Thymus (tissue), 11 donors: ENCODE data around the gene MGLL. TPM values are rescaled to one million over a fixed set of nuclear protein-coding genes. Genes with fewer than 3 reads are reported as not detected.
A peak's percentile ranks its signal among the peaks of the same experiment; 100 is the strongest.

Experiments used
- DNase-seq, 9 donors: peaks; one replicate each; pipeline ENCODE4 v3.0.0-alpha.2; 2013; ENCODE audit warnings: low spot score in 9 of 9, low read depth in 6 of 9, missing footprints in 1 of 9
- H3K27ac ChIP-seq, 2 donors: one replicate each; pipeline ENCODE4 v1.5.1; 2013; ENCODE audit warnings: control low read depth in 1 of 2, low read depth in 1 of 2, low read length in 1 of 2, mild to moderate bottlenecking in 1 of 2, moderate library complexity in 1 of 2
- H3K27me3 ChIP-seq, 2 donors: one replicate each; pipeline ENCODE4 v1.5.1; 2013; ENCODE audit warnings: low read length in 1 of 2; ENCODE audit not compliant: control insufficient read depth in 2 of 2, insufficient read depth in 1 of 2
- H3K36me3 ChIP-seq, 2 donors: one replicate each; pipeline ENCODE4 v1.5.1; 2013; ENCODE audit warnings: low read length in 1 of 2, mild to moderate bottlenecking in 1 of 2, moderate library complexity in 1 of 2; ENCODE audit not compliant: control insufficient read depth in 2 of 2, insufficient read depth in 2 of 2
- H3K4me1 ChIP-seq, 2 donors: one replicate each; pipeline ENCODE4 v1.5.1; 2013; ENCODE audit warnings: low read length in 2 of 2; ENCODE audit not compliant: control insufficient read depth in 2 of 2, insufficient read depth in 2 of 2
- H3K4me3 ChIP-seq, 2 donors: one replicate each; pipeline ENCODE4 v1.5.1; 2013; ENCODE audit warnings: low read length in 2 of 2, control low read depth in 1 of 2, mild to moderate bottlenecking in 1 of 2
- H3K9me3 ChIP-seq, 2 donors: one replicate each; pipeline ENCODE4 v1.5.1; 2013; ENCODE audit warnings: low read length in 1 of 2, mild to moderate bottlenecking in 1 of 2; ENCODE audit not compliant: control insufficient read depth in 2 of 2, insufficient read depth in 1 of 2
- WGBS: extraction: QIAGEN DNeasy Blood & Tissue Kit; methylation state at CpG from one replicate; pipeline ENCODE4 v1.1.7; 2013; 5-methylcytosine and 5-hydroxymethylcytosine counted together
- polyA plus RNA-seq: library from polyadenylated mRNA; stranded (reverse); fragments of 200-250 nt; gene quantifications from one replicate; pipeline ENCODE4 v1.2.3, GENCODE V29; 2013
- total RNA-seq: library from RNA; stranded (reverse); fragments of 120-200 nt; gene quantifications from one replicate; pipeline ENCODE4 v1.2.4, GENCODE V29; 2013
- donor health status: healthy.

The MGLL gene
- total and polyA plus RNA-seq, 2 donors, result 5.4 to 15.2 TPM

DNA sequence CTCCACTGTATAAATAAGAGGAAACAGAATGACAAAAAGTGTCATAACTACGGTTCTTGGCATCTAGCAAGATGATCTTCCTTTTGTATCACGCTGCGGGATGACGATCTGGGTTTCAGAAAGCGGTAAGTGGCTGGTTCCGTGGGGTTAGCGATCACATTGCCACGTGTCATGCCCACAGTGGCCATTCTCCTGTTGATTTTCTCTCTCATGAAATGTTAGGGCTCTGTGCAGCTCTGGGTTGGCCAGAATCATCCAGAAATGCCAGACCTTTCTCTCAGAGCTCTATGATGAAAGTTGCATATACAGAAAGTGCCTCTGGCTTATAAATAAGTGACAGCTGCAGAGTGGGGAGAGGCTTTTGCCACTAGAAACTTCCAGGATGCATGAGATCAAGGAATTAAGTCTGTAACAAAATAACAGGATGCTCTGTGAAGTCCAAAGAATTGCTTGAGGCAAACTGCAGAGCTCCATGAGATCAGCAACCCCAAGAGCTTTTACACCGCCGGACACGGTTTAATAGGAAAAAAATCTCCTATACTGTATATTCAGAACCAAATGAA is 78.0 kb downstream of the MGLL start:
- H3K4me3 ChIP-seq, result no peak overlapping the region
- H3K4me1 ChIP-seq, result peaks cover 0 to 18% of the 10 kb centered on the region in 2 donors
- no peak for DNase-seq
- no peak overlapping the region for H3K27ac ChIP-seq
- H3K36me3 ChIP-seq, result no peaks in the 10 kb centered on the region
- H3K27me3 ChIP-seq, result no peaks in the 10 kb centered on the region
- 89% methylated on average over 11 of the region's 11 CpGs for WGBS
- H3K9me3 ChIP-seq, result no peaks in the 10 kb centered on the region

DNA sequence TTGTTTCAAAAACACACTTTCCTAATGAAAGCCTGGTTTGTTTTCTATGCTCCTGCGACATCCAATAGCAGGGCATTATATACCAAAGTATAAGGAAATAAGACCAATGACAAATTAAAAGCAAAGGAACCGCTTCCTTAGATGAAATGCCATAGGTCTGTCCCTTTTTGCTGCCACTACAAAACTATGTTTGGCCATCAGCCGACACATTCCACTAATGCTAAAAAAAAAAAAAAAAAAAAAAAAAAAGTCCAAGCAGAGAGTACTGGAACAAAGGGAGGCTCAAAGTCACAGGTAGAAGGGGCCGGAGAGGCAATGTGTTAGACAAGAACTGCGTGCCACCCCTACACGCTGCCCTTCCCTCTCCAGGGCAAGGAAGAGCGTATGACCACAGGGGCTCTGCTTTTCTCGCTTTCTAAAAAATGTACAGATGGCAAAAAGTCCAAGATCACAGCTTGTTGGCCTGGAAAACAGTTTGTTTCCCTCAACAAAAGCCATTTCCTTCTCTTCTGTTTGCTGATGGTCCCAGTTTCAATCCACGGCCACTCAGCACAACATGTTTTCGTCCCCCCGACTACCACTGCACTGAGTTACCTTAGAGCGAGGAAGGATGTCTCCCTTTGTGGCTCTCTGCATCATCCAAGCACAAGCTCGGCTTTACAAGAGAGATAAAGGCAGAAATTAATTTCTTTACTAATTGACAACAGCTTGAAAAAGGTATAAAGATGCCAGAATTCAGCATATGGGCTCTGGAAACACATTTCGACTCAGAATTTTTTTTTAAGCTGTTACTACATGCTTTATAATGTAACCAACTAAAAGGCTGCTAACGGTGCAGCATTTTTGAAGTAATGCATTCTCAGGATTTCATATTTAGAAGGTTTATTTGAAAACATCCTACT is 78.7 kb downstream of the MGLL start:
- no peak for DNase-seq
- H3K36me3 ChIP-seq, result no peaks in the 10 kb centered on the region
- H3K27ac ChIP-seq, result no peak overlapping the region
- no peak overlapping the region for H3K4me3 ChIP-seq
- WGBS, result 96% methylated on average over 15 of the region's 15 CpGs
- H3K27me3 ChIP-seq, result no peaks in the 10 kb centered on the region
- H3K9me3 ChIP-seq, result no peaks in the 10 kb centered on the region
- H3K4me1 ChIP-seq, result peaks cover 0 to 25% of the 10 kb centered on the region in 2 donors

DNA sequence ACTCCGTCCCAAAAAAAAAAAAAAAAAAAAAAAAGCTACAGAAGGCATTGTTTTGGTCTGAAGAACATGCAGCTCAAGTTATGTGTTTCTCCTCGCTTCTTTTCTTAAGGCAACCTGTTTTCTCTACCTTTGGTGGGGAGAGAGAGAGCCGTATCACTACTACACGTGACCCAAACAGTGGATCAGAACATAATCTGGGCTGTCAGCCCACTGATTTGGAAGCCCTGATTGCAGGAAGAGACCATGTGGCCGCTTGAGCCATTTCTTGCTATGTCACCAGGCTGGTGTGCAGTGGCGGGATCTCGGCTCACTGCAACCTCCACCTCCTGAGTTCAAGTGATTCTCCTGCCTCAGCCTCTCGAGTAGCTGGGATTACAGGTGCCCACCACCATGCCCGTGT is 79.7 kb downstream of the MGLL start:
- peaks cover 5 to 29% of the 10 kb centered on the region in 2 donors for H3K4me1 ChIP-seq
- no peak overlapping the region for H3K4me3 ChIP-seq
- DNase-seq, result no peak
- no peaks in the 10 kb centered on the region for H3K36me3 ChIP-seq
- 98% methylated on average over 9 of the region's 9 CpGs for WGBS
- H3K27ac ChIP-seq, result no peak overlapping the region
- H3K9me3 ChIP-seq, result no peaks in the 10 kb centered on the region
- no peaks in the 10 kb centered on the region for H3K27me3 ChIP-seq

DNA sequence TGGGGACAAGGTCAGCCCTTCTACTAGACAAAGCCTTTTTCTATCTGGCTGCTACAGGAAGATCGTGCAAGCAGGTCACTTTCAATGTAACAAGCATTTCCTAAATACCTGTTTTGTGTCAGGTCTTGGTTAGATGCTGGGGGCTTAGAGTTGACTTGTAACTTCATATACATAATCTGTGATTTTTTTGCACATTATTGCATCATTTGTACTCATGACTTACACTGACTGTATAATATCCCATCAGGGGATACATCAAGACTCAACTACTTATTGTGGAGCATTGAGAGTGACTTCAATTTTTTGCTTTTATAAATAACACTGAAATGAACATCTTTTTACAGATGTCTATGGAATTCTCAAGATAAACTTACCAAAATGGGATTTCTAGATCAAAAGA is 80.6 kb downstream of the MGLL start:
- no peaks in the 10 kb centered on the region for H3K27me3 ChIP-seq
- H3K4me1 ChIP-seq, result peaks cover 5 to 22% of the 10 kb centered on the region in 2 donors
- no peak overlapping the region for H3K27ac ChIP-seq

DNA sequence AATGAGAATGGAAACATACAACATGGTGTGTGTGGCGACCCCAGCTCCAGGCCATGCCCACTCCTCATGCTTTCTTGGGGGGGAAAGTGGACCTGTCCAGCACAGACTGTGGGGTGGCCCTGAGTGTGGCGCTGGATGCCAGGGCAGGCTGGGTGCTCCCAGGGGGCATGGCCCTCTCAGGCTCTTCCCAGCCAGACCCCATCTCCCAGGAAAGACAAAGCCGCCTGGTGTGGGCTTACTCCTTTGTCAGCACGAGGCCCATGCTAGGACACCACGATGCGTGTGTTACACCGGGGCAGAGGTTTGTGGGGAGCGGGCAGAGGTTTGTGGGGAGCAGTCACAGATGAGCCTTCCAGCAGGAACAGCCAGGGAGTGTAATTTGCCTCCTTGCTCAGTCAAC is 81.1 kb downstream of the MGLL start:
- WGBS, result 98% methylated on average over 8 of the region's 8 CpGs
- no peak overlapping the region for H3K27ac ChIP-seq
- DNase-seq, result no peak

More for the DNA sequence above, 80.6 kb downstream of the MGLL start:
- Histone ChIP-seq H3K9me3 (no peaks in the 10 kb centered on the region), H3K4me3 (no peak overlapping the region), H3K36me3 (no peaks in the 10 kb centered on the region)
- no peak for DNase-seq
- 98% methylated on average over 1 of the region's 1 CpG for WGBS

DNA sequence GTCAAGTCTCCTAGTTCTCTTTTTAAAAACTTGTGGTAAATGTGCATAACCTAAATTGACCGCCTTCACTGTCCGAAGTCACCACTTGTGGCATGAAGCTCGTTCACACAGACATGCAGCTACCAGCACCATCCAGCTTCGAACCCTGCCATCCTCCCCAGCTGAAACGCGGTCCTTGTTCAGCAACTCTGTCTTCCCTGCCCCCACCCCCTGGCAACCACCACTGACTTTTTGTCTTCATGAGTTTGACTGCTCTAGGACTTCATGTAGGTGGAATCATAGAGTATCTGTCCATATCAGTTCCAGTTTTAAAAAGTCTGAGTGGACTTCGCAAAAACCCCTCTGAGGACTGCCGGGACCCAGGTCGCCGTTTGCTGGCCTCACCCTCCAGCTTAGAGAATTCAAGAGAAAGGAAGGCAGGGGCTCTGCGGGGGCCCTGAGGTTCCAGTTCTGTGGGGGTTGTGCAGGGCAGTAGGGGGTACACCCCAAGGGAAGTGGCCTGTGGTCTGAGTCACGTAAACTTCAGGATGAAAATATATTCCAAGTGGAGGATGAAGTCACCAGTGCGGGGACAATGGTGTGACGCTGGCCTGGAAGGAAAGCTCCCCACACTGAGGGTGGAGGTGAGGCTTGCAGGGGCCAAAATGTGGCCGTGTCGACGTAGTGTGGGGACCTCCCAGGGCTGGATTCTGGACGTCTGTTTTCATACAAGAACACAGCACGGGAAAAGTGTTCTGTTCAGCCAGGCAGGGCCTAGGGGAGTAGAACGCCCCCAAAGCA is 82.0 kb downstream of the MGLL start:
- DNase-seq, result no peak
- no peak overlapping the region for H3K27ac ChIP-seq
- H3K4me3 ChIP-seq, result no peak overlapping the region
- no peaks in the 10 kb centered on the region for H3K27me3 ChIP-seq
- H3K9me3 ChIP-seq, result no peaks in the 10 kb centered on the region
- no peaks in the 10 kb centered on the region for H3K36me3 ChIP-seq
- peaks cover 5 to 31% of the 10 kb centered on the region in 2 donors for H3K4me1 ChIP-seq
- 97% methylated on average over 20 of the region's 20 CpGs for WGBS

More for the DNA sequence above, 81.1 kb downstream of the MGLL start:
- peaks cover 5 to 26% of the 10 kb centered on the region in 2 donors for H3K4me1 ChIP-seq
- no peaks in the 10 kb centered on the region for H3K36me3 ChIP-seq
- H3K4me3 ChIP-seq, result no peak overlapping the region
- H3K27me3 ChIP-seq, result no peaks in the 10 kb centered on the region
- no peaks in the 10 kb centered on the region for H3K9me3 ChIP-seq

DNA sequence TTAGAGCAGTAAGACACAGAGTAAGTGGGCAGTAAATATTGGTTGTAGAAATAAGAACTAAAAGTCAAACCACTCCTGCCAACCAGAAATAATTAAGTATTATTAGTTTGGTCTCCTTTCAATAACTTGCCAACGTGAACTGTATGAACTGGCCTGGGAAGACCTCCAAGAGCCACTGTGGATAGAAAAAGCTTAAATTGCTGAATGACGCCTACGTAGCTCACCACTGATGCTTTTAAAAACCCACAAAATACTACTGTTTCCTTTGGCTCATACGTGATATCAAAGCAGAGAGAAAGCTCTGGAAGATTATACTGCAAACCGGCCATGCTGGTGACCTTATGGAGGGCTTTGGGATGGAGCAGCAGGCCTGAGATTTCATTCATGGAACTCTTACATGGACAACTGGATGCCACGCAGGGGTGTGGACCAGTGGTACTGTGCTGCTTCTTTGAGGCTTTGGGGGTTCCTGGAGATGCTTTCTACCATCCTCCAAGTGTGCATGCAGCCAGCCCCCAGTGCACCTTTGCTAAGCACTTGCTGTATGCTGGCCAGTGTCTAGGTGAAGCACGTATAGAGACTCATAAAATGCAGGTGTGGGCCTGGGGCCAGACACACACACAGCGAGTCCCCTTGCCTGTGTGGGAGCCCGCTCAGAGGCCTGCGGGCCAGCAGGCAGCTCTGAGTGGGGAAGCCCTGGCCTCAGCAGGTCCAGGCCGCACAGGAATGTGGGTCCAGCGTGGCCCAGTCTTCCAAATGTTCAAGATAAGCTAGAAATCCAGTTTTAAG is 82.8 kb downstream of the MGLL start:
- no peaks in the 10 kb centered on the region for H3K27me3 ChIP-seq
- no peak for DNase-seq
- H3K4me3 ChIP-seq, result no peak overlapping the region
- H3K4me1 ChIP-seq, result peaks cover 5 to 35% of the 10 kb centered on the region in 2 donors
- H3K27ac ChIP-seq, result no peak overlapping the region
- 94% methylated on average over 12 of the region's 12 CpGs for WGBS
- H3K9me3 ChIP-seq, result no peaks in the 10 kb centered on the region
- H3K36me3 ChIP-seq, result no peaks in the 10 kb centered on the region

DNA sequence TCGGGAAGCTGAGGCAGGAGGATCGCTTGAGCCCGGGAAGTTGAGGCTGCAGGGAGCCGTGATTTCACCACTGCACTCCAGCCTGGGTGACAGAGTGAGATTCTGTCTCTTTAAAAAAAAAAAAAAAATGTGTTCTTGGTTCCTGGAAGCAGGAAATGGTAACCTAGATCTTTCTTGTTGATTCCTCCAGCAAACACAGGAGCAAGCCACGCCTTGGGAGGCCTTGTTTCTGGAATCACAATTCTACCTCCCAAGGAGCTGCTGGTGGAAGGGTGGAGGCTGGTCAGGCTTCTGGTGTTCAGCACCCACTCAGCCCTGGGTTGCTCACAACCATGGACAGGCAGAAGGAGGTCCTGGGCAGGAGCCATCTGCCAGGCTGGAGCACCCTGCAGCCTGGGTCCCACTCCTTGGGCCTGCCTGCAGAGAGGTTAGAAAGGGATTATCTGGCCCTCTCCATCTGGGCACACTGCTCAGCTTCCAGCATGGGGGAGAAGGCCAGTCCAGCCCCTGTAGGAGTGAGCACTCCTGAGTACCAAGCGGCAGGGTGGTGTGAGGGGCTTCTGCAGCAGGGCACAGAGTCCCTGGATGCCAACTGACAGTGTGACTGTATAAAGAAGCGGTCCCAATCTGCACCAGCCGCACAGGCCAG is 84.0 kb downstream of the MGLL start:
- 86% methylated on average over 8 of the region's 8 CpGs for WGBS
- Histone ChIP-seq H3K27me3 (no peaks in the 10 kb centered on the region), H3K4me1 (peaks cover 5 to 47% of the 10 kb centered on the region in 2 donors), H3K4me3 (no peak overlapping the region), H3K27ac (peak overlapping the region in 1 of 2 donors; percentile 71), H3K9me3 (no peaks in the 10 kb centered on the region), H3K36me3 (no peaks in the 10 kb centered on the region)
- DNase-seq, result peak in 1 of 9 donors; percentile 35
